SU-DHL-6 (cell line): ENCODE measurements around the gene RBFOX2.

Experiments
- H2AFZ ChIP-seq: fragments of 200-600 bp; sonication (generic); 2 replicates; pipeline ENCODE4 v1.6.1; 2014; ENCODE audit warnings: low read depth, mild to moderate bottlenecking, moderate library complexity, mixed read lengths, antibody characterized with exemption, low read length; ENCODE audit not compliant: severe bottlenecking
- H3F3A ChIP-seq: fragments of 200-600 bp; shearing (Covaris generic); 2 replicates; pipeline ENCODE4 v1.6.0; 2016; ENCODE audit warnings: antibody characterized with exemption, mild to moderate bottlenecking; ENCODE audit not compliant: insufficient read depth
- H3K27ac ChIP-seq: fragments of 200-600 bp; sonication (generic); 2 replicates; pipeline ENCODE4 v1.5.1; 2016; ENCODE audit warnings: low read depth, mild to moderate bottlenecking, low read length, moderate library complexity, mixed read lengths
- H3K27me3 ChIP-seq: fragments of 200-600 bp; sonication (generic), shearing (Covaris generic); 2 replicates; pipeline ENCODE4 v1.6.0; 2014; ENCODE audit warnings: mild to moderate bottlenecking, low read length
- H3K36me3 ChIP-seq: fragments of 200-600 bp; sonication (generic); 2 replicates; pipeline ENCODE4 v1.6.1; 2014; ENCODE audit warnings: mild to moderate bottlenecking, low read length, mixed read lengths
- H3K4me2 ChIP-seq: fragments of 300-600, 200-600 bp; shearing (Covaris generic), sonication (generic); 2 replicates; pipeline ENCODE4 v1.6.0; 2014; ENCODE audit warnings: low read length, low read depth, mild to moderate bottlenecking; ENCODE audit not compliant: poor library complexity, severe bottlenecking
- H3K4me3 ChIP-seq: fragments of 200-600 bp; sonication (generic); 2 replicates; pipeline ENCODE4 v1.5.1; 2014; ENCODE audit warnings: antibody characterized with exemption, low read length, mild to moderate bottlenecking, mixed read lengths; ENCODE audit not compliant: insufficient read depth, poor library complexity, severe bottlenecking
- H3K79me2 ChIP-seq: fragments of 200-600 bp; sonication (generic); 2 replicates; pipeline ENCODE4 v1.6.1; 2014; ENCODE audit warnings: mild to moderate bottlenecking, low read length, moderate library complexity; ENCODE audit not compliant: insufficient read depth
- H3K9ac ChIP-seq: fragments of 200-600 bp; sonication (generic); 2 replicates; pipeline ENCODE4 v1.7.0; 2014; ENCODE audit warnings: mild to moderate bottlenecking, low read length
- H3K9me2 ChIP-seq: fragments of 200-600 bp; sonication (generic); replicated peaks from 2 replicates; pipeline ENCODE4 v1.6.1; 2014; ENCODE audit warnings: low read length; ENCODE audit not compliant: insufficient read depth
- H3K9me3 ChIP-seq: fragments of 200-600 bp; sonication (generic); 2 replicates; pipeline ENCODE4 v1.6.1; 2014; ENCODE audit warnings: low read length, mixed read lengths; ENCODE audit not compliant: insufficient read depth
- H4K20me1 ChIP-seq: fragments of 200-600 bp; sonication (generic); 2 replicates; pipeline ENCODE4 v1.6.1; 2014; ENCODE audit warnings: low read depth, mild to moderate bottlenecking, antibody characterized with exemption, low read length, moderate library complexity, mixed read lengths
- CTCF ChIP-seq: fragments of 200-600 bp; sonication (generic); IDR thresholded peaks from one replicate; pipeline ENCODE4 v1.5.1; 2017; ENCODE audit warnings: antibody characterized with exemption, mild to moderate bottlenecking, low read length, moderate library complexity; ENCODE audit not compliant: insufficient read depth, poor library complexity, severe bottlenecking
- EZH2phosphoT487 ChIP-seq: fragments of 200-600 bp; sonication (generic), shearing (Covaris generic); conservative IDR thresholded peaks from 2 replicates; pipeline ENCODE4 v1.6.1; 2018; ENCODE audit warnings: mild to moderate bottlenecking, antibody characterized with exemption, low read length, moderate library complexity, mixed read lengths

The RBFOX2 gene

GRCh38 chr22:35923026-35923425 lies 105.6 kb downstream of the RBFOX2 start:
- no peaks in the 10 kb centered on the region for H3K27me3 ChIP-seq
- H3K9ac ChIP-seq, result no peak overlapping the region
- no peak overlapping the region for H3K4me3 ChIP-seq
- H3F3A ChIP-seq, result no peaks in the 10 kb centered on the region
- TF ChIP-seq EZH2phosphoT487 (no peak), CTCF (no peak)
- H3K4me2 ChIP-seq, result no peak overlapping the region
- no peak overlapping the region for H3K27ac ChIP-seq
- H3K79me2 ChIP-seq, result no peaks in the 10 kb centered on the region
- H2AFZ ChIP-seq, result no peak overlapping the region
- no peaks in the 10 kb centered on the region for H4K20me1 ChIP-seq
- H3K9me3 ChIP-seq, result no peaks in the 10 kb centered on the region
- no peaks in the 10 kb centered on the region for H3K9me2 ChIP-seq
- H3K36me3 ChIP-seq, result no peaks in the 10 kb centered on the region

- Histone ChIP-seq H3K4me3 (no peak overlapping the region), H3K36me3 (no peaks in the 10 kb centered on the region), H2AFZ (no peak overlapping the region), H3K27ac (no peak overlapping the region), H3K79me2 (no peaks in the 10 kb centered on the region), H3K27me3 (no peaks in the 10 kb centered on the region), H3K9me3 (no peaks in the 10 kb centered on the region), H3K9me2 (no peaks in the 10 kb centered on the region), H4K20me1 (no peaks in the 10 kb centered on the region), H3K4me2 (no peak overlapping the region), H3F3A (no peaks in the 10 kb centered on the region), H3K9ac (no peak overlapping the region)
- TF ChIP-seq CTCF (peak; percentile 52), EZH2phosphoT487 (no peak)
Measured at GRCh38 chr22:35921777-35922176, 106.8 kb downstream of the RBFOX2 start.

GRCh38 chr22:35921044-35921443 lies 107.6 kb downstream of the RBFOX2 start:
- TF ChIP-seq CTCF (no peak), EZH2phosphoT487 (no peak)
- Histone ChIP-seq H3K27me3 (no peaks in the 10 kb centered on the region), H3K36me3 (no peaks in the 10 kb centered on the region), H3F3A (no peaks in the 10 kb centered on the region), H4K20me1 (no peaks in the 10 kb centered on the region), H2AFZ (no peak overlapping the region), H3K79me2 (no peaks in the 10 kb centered on the region), H3K4me2 (no peak overlapping the region), H3K27ac (no peak overlapping the region), H3K4me3 (no peak overlapping the region), H3K9me3 (no peaks in the 10 kb centered on the region), H3K9me2 (no peaks in the 10 kb centered on the region), H3K9ac (no peak overlapping the region)

GRCh38 chr22:35919002-35919542 lies 109.6 kb downstream of the RBFOX2 start:
- Histone ChIP-seq H3K9me2 (no peaks in the 10 kb centered on the region), H3K27me3 (no peaks in the 10 kb centered on the region), H3K9ac (no peak overlapping the region), H4K20me1 (no peaks in the 10 kb centered on the region), H3K27ac (no peak overlapping the region), H2AFZ (no peak overlapping the region), H3K4me2 (no peak overlapping the region), H3K4me3 (no peak overlapping the region), H3K9me3 (no peaks in the 10 kb centered on the region), H3K36me3 (no peaks in the 10 kb centered on the region), H3F3A (no peaks in the 10 kb centered on the region), H3K79me2 (no peaks in the 10 kb centered on the region)
- no peak for TF ChIP-seq EZH2phosphoT487
- TF ChIP-seq CTCF, result no peak
